ENCODE measurements around the gene SMYD3. TPM values are rescaled to one million over a fixed set of nuclear protein-coding genes. Genes with fewer than 3 reads are reported as not detected.

The SMYD3 gene
- total RNA-seq, 5 donors from 2014 or later (not counting 1 experiment from before 2014, with no cell fraction given) = 17.7 to 37.8 (median 21.9) TPM

DNA sequence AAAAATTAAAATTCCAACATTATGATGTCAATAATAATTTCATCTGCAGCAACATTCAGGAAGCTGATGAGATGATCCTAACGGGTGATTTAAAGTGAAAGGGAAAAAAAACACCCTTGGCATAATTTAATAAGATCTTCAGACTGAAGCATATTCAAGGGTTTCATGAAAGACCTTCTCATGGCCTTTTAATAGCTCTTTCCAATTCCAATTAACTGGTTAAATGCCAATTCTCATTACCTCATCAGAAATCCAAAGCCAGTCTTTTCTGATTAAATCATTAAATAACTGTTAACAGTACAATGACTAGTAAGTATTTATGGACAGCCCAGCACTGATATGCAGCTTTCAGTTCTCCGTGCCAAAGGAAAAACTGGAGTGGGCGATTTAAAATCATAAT is 407.5 kb downstream of the SMYD3 start:
- H3K27ac Mint-ChIP-seq = no peak overlapping the region
- POLR2A ChIA-PET = interaction anchor here (0.6 to 1.0 kb wide), 2 partner anchors 17 to 19 kb away, joined by 3 to 4 read pairs; no protein-coding TSS in a partner anchor
- H3K27me3 Mint-ChIP-seq = no peaks in the 10 kb centered on the region
- peaks cover 0 to 6% (median 0%) of the 10 kb centered on the region in 3 donors for H3K9me3 Mint-ChIP-seq
- peaks cover 30% of the 10 kb centered on the region for H3K36me3 Mint-ChIP-seq
- no peaks in the 10 kb centered on the region for H3K36me3 ChIP-seq (ENCODE audit: control insufficient read depth in 2 of 2, extremely low read depth in 1 of 2, insufficient read depth in 1 of 2, low read length in 1 of 2)
- WGBS (ENCODE audit: insufficient coverage) = no CpG with 5 or more reads among the region's 3 CpGs
- H3K4me3 Mint-ChIP-seq = no peak overlapping the region
- CTCF ChIA-PET = no interaction called here
- H3K4me3 ChIP-seq (ENCODE audit: control insufficient read depth in 1 of 2, extremely low read depth in 1 of 2, low read length in 1 of 2) = no peak overlapping the region
- H3K27me3 ChIP-seq (replicated peaks in 1 of 2; ENCODE audit: control insufficient read depth in 2 of 2, extremely low read depth in 1 of 2, insufficient read depth in 2 of 2, low read length in 1 of 2) = no peaks in the 10 kb centered on the region
- H3K27ac ChIP-seq (ENCODE audit: low read length) = no peak overlapping the region
- no peaks in the 10 kb centered on the region for H3K4me1 Mint-ChIP-seq
- no peaks in the 10 kb centered on the region for H3K4me1 ChIP-seq (ENCODE audit: control insufficient read depth in 1 of 2, extremely low read depth in 1 of 2, insufficient read depth in 2 of 2, low read length in 2 of 2)
- ATAC-seq (replicated peaks in 1 of 4) (no peak), DNase-seq (no peak)
- no peaks in the 10 kb centered on the region for H3K9me3 ChIP-seq

DNA sequence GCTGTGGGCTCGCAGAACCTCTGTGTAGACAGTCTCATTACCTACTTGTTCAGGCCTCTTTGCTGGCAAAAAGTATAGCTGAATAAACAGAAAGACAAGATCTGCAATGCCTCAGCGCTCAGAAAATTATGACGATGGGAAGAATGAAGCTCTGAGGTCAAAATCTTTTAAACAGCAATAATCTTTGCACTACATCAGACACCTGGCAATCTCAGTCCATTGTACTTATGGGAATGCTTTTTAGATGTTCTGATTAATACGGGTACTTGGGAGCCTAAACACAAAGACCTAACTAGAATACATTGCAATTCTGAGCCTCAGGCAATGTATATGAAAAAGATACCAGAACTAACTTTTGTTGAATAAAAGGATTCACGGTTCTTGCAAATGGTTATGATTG is 410.7 kb downstream of the SMYD3 start:
- H3K36me3 ChIP-seq (ENCODE audit: control insufficient read depth in 2 of 2, extremely low read depth in 1 of 2, insufficient read depth in 1 of 2, low read length in 1 of 2) = no peaks in the 10 kb centered on the region
- H3K4me3 ChIP-seq (ENCODE audit: control insufficient read depth in 1 of 2, extremely low read depth in 1 of 2, low read length in 1 of 2) = no peak overlapping the region
- POLR2A ChIA-PET = no interaction called here
- H3K27me3 ChIP-seq (replicated peaks in 1 of 2; ENCODE audit: control insufficient read depth in 2 of 2, extremely low read depth in 1 of 2, insufficient read depth in 2 of 2, low read length in 1 of 2) = no peaks in the 10 kb centered on the region
- H3K9me3 ChIP-seq = no peaks in the 10 kb centered on the region
- DNase-seq (no peak), ATAC-seq (replicated peaks in 1 of 4) (no peak)
- H3K36me3 Mint-ChIP-seq = peaks cover 27% of the 10 kb centered on the region
- no peak overlapping the region for H3K27ac ChIP-seq (ENCODE audit: low read length)
- H3K27ac Mint-ChIP-seq = no peak overlapping the region
- H3K4me3 Mint-ChIP-seq = no peak overlapping the region
- 100% methylated on average over 1 of the region's 5 CpGs for WGBS (ENCODE audit: insufficient coverage)
- H3K4me1 ChIP-seq (ENCODE audit: control insufficient read depth in 1 of 2, extremely low read depth in 1 of 2, insufficient read depth in 2 of 2, low read length in 2 of 2) = no peaks in the 10 kb centered on the region
- no peaks in the 10 kb centered on the region for H3K27me3 Mint-ChIP-seq
- no peaks in the 10 kb centered on the region for H3K4me1 Mint-ChIP-seq
- CTCF ChIA-PET = no interaction called here
- peaks cover 0 to 6% (median 4%) of the 10 kb centered on the region in 3 donors for H3K9me3 Mint-ChIP-seq

DNA sequence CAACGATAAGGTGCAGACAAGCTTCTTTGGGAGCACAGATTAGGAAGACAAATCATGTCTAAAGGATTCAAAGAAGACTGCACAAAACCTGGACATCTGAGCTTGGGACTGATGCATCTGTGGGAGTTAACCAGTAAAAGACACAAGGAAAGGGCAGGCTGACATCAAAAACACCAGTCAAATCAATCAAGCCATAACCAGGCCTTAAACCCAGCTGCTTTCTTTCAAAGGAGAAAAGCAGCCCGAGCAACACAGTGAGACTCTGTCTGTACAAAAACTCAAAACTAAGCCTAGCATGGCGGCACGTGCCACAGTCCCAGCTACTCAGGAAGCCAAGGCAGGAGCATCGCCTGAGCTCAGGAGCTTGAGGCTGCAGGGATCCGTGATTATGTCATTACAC is 411.6 kb downstream of the SMYD3 start:
- no peaks in the 10 kb centered on the region for H3K36me3 ChIP-seq (ENCODE audit: control insufficient read depth in 2 of 2, extremely low read depth in 1 of 2, insufficient read depth in 1 of 2, low read length in 1 of 2)
- no peaks in the 10 kb centered on the region for H3K9me3 ChIP-seq
- no peak overlapping the region for H3K27ac ChIP-seq (ENCODE audit: low read length)
- no peaks in the 10 kb centered on the region for H3K27me3 ChIP-seq (replicated peaks in 1 of 2; ENCODE audit: control insufficient read depth in 2 of 2, extremely low read depth in 1 of 2, insufficient read depth in 2 of 2, low read length in 1 of 2)
- H3K4me1 Mint-ChIP-seq = no peaks in the 10 kb centered on the region
- ChIA-PET POLR2A (no interaction called here), CTCF (no interaction called here)
- H3K9me3 Mint-ChIP-seq = peaks cover 0 to 6% (median 4%) of the 10 kb centered on the region in 3 donors
- ATAC-seq (replicated peaks in 1 of 4) (no peak), DNase-seq (no peak)
- H3K27me3 Mint-ChIP-seq = no peaks in the 10 kb centered on the region
- 95% methylated on average over 4 of the region's 6 CpGs for WGBS (ENCODE audit: insufficient coverage)
- no peak overlapping the region for H3K4me3 Mint-ChIP-seq
- no peaks in the 10 kb centered on the region for H3K4me1 ChIP-seq (ENCODE audit: control insufficient read depth in 1 of 2, extremely low read depth in 1 of 2, insufficient read depth in 2 of 2, low read length in 2 of 2)
- peaks cover 27% of the 10 kb centered on the region for H3K36me3 Mint-ChIP-seq
- no peak overlapping the region for H3K27ac Mint-ChIP-seq
- H3K4me3 ChIP-seq (ENCODE audit: control insufficient read depth in 1 of 2, extremely low read depth in 1 of 2, low read length in 1 of 2) = no peak overlapping the region

DNA sequence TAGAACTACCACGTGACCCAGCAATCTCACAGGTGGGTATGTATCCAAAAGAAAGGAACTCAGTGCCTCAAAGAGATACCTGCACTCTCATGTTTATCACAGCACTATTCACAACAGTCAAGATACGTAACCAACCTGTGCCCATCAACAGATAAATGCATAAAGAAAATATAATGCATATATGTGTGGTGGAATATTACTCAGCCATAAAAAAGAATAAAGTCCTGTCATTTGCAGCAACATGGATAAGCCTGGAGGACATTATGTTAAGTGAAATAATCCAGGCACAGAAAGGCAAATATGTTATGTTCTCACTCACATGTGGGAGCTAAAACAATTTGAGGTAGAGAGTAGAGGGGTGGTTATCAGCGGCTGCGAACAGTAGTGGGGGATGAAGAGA is 413.8 kb downstream of the SMYD3 start:
- H3K27ac ChIP-seq (ENCODE audit: low read length) = no peak overlapping the region
- DNase-seq (no peak), ATAC-seq (replicated peaks in 1 of 4) (no peak)
- Mint-ChIP-seq H3K4me1 (no peaks in the 10 kb centered on the region), H3K36me3 (peaks cover 27% of the 10 kb centered on the region), H3K4me3 (no peak overlapping the region), H3K27me3 (no peaks in the 10 kb centered on the region), H3K9me3 (peaks cover 0 to 6% (median 4%) of the 10 kb centered on the region in 3 donors), H3K27ac (no peak overlapping the region)
- no peak overlapping the region for H3K4me3 ChIP-seq (ENCODE audit: control insufficient read depth in 1 of 2, extremely low read depth in 1 of 2, low read length in 1 of 2)
- H3K9me3 ChIP-seq = no peaks in the 10 kb centered on the region
- CTCF ChIA-PET = no interaction called here
- WGBS (ENCODE audit: insufficient coverage) = no CpG with 5 or more reads among the region's 4 CpGs
- no peaks in the 10 kb centered on the region for H3K27me3 ChIP-seq (replicated peaks in 1 of 2; ENCODE audit: control insufficient read depth in 2 of 2, extremely low read depth in 1 of 2, insufficient read depth in 2 of 2, low read length in 1 of 2)
- POLR2A ChIA-PET = interaction anchor here in 1 of 2 donors (0.7 kb wide), 1 partner anchor 10 kb away, joined by 3 read pairs; no protein-coding TSS in a partner anchor
- no peaks in the 10 kb centered on the region for H3K36me3 ChIP-seq (ENCODE audit: control insufficient read depth in 2 of 2, extremely low read depth in 1 of 2, insufficient read depth in 1 of 2, low read length in 1 of 2)
- H3K4me1 ChIP-seq (ENCODE audit: control insufficient read depth in 1 of 2, extremely low read depth in 1 of 2, insufficient read depth in 2 of 2, low read length in 2 of 2) = no peaks in the 10 kb centered on the region

DNA sequence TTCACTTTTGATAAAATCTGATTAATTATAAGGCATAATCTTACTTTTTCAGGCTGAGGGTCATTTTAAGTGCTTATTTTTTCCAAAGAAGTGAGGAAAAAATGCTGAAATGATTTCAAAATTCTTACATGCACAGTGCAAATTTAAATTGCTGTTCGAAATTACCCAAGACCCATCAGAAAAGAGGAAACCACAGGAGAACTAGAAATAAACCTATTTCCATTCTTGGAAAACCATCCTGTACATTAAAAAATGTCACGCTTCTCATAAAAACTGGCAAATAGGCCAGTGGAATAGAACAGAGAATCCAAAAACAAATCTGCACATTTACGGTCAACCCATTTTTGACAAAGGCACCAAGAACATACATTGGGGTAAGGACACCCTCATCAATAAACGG is 414.9 kb downstream of the SMYD3 start:
- Mint-ChIP-seq H3K9me3 (peaks cover 2 to 8% (median 4%) of the 10 kb centered on the region in 3 donors), H3K27me3 (no peaks in the 10 kb centered on the region), H3K36me3 (peaks cover 29% of the 10 kb centered on the region), H3K4me3 (no peak overlapping the region), H3K27ac (no peak overlapping the region), H3K4me1 (no peaks in the 10 kb centered on the region)
- ChIA-PET CTCF (interaction anchor here in 1 of 2 donors (0.5 to 0.6 kb wide), 2 partner anchors 83 to 902 kb away, joined by 4 to 5 read pairs; no protein-coding TSS in a partner anchor), POLR2A (no interaction called here)
- DNase-seq = no peak
- Histone ChIP-seq H3K9me3 (no peaks in the 10 kb centered on the region), H3K4me3 (ENCODE audit: control insufficient read depth in 1 of 2, extremely low read depth in 1 of 2, low read length in 1 of 2) (no peak overlapping the region), H3K36me3 (ENCODE audit: control insufficient read depth in 2 of 2, extremely low read depth in 1 of 2, insufficient read depth in 1 of 2, low read length in 1 of 2) (no peaks in the 10 kb centered on the region), H3K4me1 (ENCODE audit: control insufficient read depth in 1 of 2, extremely low read depth in 1 of 2, insufficient read depth in 2 of 2, low read length in 2 of 2) (no peaks in the 10 kb centered on the region), H3K27ac (ENCODE audit: low read length) (no peak overlapping the region), H3K27me3 (replicated peaks in 1 of 2; ENCODE audit: control insufficient read depth in 2 of 2, extremely low read depth in 1 of 2, insufficient read depth in 2 of 2, low read length in 1 of 2) (no peaks in the 10 kb centered on the region)
- WGBS (ENCODE audit: insufficient coverage) = 94% methylated on average over 2 of the region's 4 CpGs
- no peak for ATAC-seq (replicated peaks in 1 of 4)

DNA sequence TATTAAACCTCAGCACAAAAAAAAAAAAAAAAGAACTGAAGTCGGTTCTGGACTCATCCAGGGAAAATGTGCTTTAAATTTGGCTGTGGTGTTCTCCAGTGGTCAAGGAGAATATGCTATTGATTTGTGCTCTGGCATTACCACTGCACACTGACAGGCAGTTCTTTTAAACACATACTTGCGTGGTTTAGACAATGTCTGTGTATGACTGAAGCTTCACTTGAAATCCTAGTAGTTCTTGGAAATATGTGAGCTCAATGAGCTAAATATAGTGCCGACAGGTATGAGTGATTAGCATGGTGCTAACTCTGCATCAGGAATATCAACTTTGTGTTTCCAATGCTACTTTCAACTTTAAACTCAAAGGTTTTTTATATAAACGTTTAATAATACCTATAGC is 415.6 kb downstream of the SMYD3 start:
- H3K9me3 ChIP-seq = no peaks in the 10 kb centered on the region
- Mint-ChIP-seq H3K4me1 (no peaks in the 10 kb centered on the region), H3K27me3 (no peaks in the 10 kb centered on the region), H3K36me3 (peaks cover 33% of the 10 kb centered on the region), H3K4me3 (no peak overlapping the region), H3K27ac (no peak overlapping the region), H3K9me3 (peaks cover 4 to 9% (median 6%) of the 10 kb centered on the region in 3 donors)
- H3K36me3 ChIP-seq (ENCODE audit: control insufficient read depth in 2 of 2, extremely low read depth in 1 of 2, insufficient read depth in 1 of 2, low read length in 1 of 2) = no peaks in the 10 kb centered on the region
- no peak overlapping the region for H3K4me3 ChIP-seq (ENCODE audit: control insufficient read depth in 1 of 2, extremely low read depth in 1 of 2, low read length in 1 of 2)
- 100% methylated on average over 1 of the region's 4 CpGs for WGBS (ENCODE audit: insufficient coverage)
- H3K27ac ChIP-seq (ENCODE audit: low read length) = no peak overlapping the region
- DNase-seq = no peak
- ChIA-PET POLR2A (no interaction called here), CTCF (interaction anchor here in 1 of 2 donors (0.5 kb wide), 1 partner anchor 901 kb away, joined by 4 read pairs; no protein-coding TSS in a partner anchor)
- no peak for ATAC-seq (replicated peaks in 1 of 4)
- no peaks in the 10 kb centered on the region for H3K27me3 ChIP-seq (replicated peaks in 1 of 2; ENCODE audit: control insufficient read depth in 2 of 2, extremely low read depth in 1 of 2, insufficient read depth in 2 of 2, low read length in 1 of 2)
- H3K4me1 ChIP-seq (ENCODE audit: control insufficient read depth in 1 of 2, extremely low read depth in 1 of 2, insufficient read depth in 2 of 2, low read length in 2 of 2) = no peaks in the 10 kb centered on the region

DNA sequence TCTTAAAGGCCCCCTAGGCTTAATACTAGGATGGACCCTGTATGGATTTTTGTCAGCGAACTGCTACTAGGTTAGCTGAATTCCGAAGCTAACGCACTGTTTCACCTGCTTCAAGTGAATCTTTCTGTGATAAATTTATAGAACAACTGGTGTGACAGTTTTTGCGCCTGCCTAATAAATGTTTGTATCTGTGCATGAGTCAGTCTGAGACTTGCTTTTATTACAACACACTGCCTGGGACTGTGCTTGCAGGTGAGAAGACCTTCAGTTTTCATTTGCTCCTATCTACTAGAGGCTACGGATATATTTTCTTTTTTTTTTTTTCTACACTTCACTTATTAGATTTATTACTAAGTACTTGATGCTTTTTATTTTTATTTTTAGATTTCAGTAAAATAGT is 420.9 kb downstream of the SMYD3 start:
- H3K4me1 ChIP-seq (ENCODE audit: control insufficient read depth in 1 of 2, extremely low read depth in 1 of 2, insufficient read depth in 2 of 2, low read length in 2 of 2) = no peaks in the 10 kb centered on the region
- no peak for ATAC-seq (replicated peaks in 1 of 4)
- WGBS (ENCODE audit: insufficient coverage) = no CpG with 5 or more reads among the region's 5 CpGs
- POLR2A ChIA-PET = no interaction called here
- H3K9me3 Mint-ChIP-seq = peaks cover 12 to 14% (median 12%) of the 10 kb centered on the region in 3 donors
- no peak overlapping the region for H3K27ac Mint-ChIP-seq
- no peak overlapping the region for H3K4me3 ChIP-seq (ENCODE audit: control insufficient read depth in 1 of 2, extremely low read depth in 1 of 2, low read length in 1 of 2)
- H3K27me3 ChIP-seq (replicated peaks in 1 of 2; ENCODE audit: control insufficient read depth in 2 of 2, extremely low read depth in 1 of 2, insufficient read depth in 2 of 2, low read length in 1 of 2) = no peaks in the 10 kb centered on the region
- H3K9me3 ChIP-seq = no peaks in the 10 kb centered on the region
- no peaks in the 10 kb centered on the region for H3K4me1 Mint-ChIP-seq
- CTCF ChIA-PET = no interaction called here
- H3K36me3 Mint-ChIP-seq = peaks cover 15% of the 10 kb centered on the region
- H3K27ac ChIP-seq (ENCODE audit: low read length) = no peak overlapping the region
- DNase-seq = no peak
- no peaks in the 10 kb centered on the region for H3K36me3 ChIP-seq (ENCODE audit: control insufficient read depth in 2 of 2, extremely low read depth in 1 of 2, insufficient read depth in 1 of 2, low read length in 1 of 2)
- no peaks in the 10 kb centered on the region for H3K27me3 Mint-ChIP-seq
- no peak overlapping the region for H3K4me3 Mint-ChIP-seq
